DMS 273 (cell line): ENCODE measurements around the gene CFAP97D1.
"Not testable (repeated sequence)": the region's sequence is repeated elsewhere in the genome, so short reads cannot be mapped to it uniquely, and the experiment has no call there.

Experiments used
- DNase-seq: peaks from one replicate; lab custom pipeline; 2025; ENCODE audit not compliant: unreplicated experiment; lab: John Stamatoyannopoulos, UW

CFAP97D1 gene

GRCh38 chr17:43792668-43793067 lies 12.4 kb downstream of the CFAP97D1 start:
- DNase-seq, result not testable (repeated sequence)

DNA sequence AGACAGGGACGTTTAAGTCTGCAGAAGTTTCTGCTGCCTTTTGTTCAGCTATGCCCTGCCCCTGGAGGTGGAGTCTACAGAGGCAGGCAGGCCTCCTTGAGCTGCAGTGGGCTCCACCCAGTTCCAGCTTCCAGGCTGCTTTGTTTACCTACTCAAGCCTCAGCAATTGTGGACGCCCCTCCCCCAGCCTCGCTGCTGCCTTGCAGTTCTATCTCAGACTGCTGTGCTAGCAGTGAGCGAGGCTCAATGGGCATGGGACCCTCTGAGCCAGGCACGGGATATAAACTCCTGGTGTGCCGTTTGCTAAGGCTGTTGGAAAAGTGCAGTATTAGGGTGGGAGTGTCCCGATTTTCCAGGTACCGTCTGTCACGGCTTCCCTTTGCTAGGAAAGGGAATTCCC lies 17.8 kb downstream of the CFAP97D1 start:
- not testable (repeated sequence) for DNase-seq

DNA sequence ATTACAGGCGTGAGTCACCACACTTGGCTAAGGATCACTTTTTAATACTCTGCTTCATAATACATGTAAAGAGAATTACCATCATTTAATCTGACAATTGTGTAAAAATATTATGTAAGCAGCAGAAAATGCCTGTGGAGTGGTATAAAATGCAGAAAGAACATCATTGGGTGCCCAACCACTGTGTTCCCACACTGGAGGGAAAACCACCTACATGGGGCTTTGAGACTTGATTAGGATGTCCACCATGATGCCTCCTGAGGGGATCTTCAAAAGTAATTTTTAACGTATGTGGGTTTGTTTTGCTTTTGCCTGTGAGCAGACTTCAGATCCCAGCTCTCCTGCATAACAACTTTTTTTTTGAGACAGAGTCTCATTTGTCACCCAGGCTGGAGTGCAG lies 18.8 kb downstream of the CFAP97D1 start:
- no peak for DNase-seq

DNA sequence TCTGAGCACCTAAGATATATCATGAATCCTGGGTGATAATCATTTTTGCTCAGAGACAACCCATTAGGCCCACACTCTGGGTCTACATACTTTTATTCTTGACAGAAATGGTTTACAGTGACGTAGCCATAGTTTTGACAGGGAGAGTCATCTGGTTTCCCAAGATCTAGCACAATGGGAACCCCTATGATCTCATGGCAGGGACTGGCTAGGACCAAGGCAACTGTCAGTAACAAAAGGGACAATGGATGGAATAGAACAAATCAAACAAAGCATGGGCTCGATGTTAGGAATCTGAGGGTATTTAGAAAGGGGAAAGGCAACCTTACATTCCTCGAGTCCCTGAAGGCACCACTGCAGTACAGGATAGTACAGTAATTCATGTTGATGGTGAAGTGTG lies 20.5 kb downstream of the CFAP97D1 start:
- DNase-seq, result no peak

- no peak for DNase-seq
These were observed 21.6 kb downstream of the CFAP97D1 start for GRCh38 chr17:43801844-43802243.

DNA sequence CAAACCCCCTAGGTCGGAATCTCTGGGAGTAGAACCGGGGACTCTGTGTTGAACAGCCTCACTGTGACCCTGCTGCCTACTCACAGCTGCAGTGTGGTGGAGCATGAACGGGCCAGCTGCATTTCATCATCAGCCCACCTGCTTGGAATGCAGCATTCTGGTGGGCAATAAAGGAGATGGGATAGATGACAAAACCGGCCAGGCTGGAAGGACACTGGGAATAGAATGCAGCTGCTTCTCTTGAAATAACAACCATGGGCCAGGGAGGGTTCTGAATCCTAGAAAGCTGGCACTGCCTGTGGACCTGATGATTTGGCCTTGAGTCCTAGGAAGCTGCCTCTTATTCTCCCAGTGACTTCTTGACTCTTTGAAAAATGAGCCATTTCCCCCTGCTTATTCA lies 23.5 kb downstream of the CFAP97D1 start:
- no peak for DNase-seq

- DNase-seq, result no peak
These were observed 24.9 kb downstream of the CFAP97D1 start for GRCh38 chr17:43805117-43805516.

- no peak for DNase-seq
These were observed 27.8 kb downstream of the CFAP97D1 start for GRCh38 chr17:43808076-43808475.

- DNase-seq, result no peak
These were observed 28.9 kb downstream of the CFAP97D1 start for GRCh38 chr17:43809121-43809520.

DNA sequence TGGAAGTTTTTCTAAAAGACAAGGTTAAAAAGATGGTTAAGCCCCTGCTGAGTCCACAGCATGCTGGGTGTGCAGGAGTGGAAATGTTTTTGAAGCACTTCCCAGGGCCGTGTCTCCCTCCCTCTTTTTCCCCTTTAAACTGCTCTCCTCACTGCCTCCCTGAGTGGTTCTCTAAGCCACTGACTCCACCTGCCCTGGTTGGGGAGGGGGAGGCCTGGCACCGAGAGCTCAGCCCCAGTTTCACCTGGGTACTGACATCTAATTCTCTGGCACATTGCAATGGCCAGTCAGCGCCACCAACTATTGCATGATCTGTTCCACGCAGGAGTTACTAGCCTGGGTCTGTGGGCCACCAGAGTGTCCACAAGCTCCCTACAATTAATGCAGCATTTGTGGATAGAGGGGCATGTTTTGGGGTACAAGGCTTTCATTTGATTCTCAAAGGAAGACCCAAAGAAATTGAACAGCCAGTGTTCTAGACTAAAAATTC lies 30.0 kb downstream of the CFAP97D1 start:
- no peak for DNase-seq

GRCh38 chr17:43810823-43811222 lies 30.6 kb downstream of the CFAP97D1 start:
- no peak for DNase-seq

GRCh38 chr17:43812396-43813265 lies 32.4 kb downstream of the CFAP97D1 start:
- DNase-seq, result no peak

DNA sequence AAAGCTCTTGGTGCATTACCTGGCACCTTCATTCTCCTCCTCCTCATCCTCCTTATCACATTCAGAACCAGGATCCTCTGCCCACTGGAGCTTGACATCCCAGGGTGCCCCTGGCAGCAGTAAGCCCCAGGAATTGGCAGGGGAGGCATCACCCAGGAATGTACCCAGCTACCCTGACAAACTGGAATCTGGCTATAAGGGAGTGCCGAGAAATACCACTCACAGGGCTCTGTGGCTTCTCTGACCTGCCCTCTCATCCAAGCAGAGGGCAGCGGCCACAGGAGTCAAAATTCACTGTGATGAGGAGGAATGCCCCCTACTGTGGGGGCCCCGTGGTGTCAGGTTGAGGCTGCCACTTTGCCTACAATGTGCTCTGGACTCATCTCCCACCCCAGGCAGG lies 33.2 kb downstream of the CFAP97D1 start:
- no peak for DNase-seq

DNA sequence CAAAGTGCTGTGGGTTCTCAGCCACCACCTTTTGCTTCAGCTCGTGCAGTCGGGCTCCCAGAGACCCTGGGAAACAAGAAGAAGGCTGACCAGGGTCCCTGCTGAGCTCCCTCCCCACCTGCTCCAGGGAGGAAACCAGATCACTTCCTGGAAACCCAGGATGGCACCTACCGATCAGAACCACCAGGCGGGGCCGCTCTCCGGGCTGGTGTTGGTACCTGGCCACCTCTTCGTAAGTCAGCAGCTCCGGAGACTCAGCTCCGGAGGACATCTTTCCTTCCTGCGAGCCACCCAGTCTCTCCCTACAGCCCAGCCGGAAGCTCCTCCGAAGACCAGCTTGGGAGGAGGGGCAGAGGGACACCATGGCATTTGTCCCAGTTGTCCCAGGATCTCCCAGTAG lies 33.8 kb downstream of the CFAP97D1 start:
- DNase-seq, result no peak

DNA sequence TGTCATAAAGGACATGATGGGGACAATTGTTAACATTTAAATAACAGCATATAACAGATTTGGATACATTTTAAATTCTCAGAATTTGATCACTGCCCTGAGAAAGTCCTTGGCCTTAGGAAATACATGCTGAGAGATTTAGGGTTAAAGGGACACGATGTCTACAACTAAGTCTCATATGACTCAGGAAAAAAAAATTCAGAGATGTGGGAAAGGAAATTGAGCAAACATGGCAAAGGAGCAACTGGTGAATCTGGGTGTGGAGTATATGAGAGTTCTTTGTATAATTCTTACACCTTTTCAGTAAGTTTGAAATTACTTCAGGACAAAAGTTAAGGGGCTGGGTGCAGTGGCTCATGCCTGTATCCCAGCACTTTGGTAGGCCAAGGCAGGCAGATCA lies 34.5 kb downstream of the CFAP97D1 start:
- no peak for DNase-seq

- DNase-seq, result peak; percentile 34
These were observed 36.4 kb downstream of the CFAP97D1 start for GRCh38 chr17:43816336-43817320.

GRCh38 chr17:43817826-43818225 lies 37.6 kb downstream of the CFAP97D1 start:
- no peak for DNase-seq

DNA sequence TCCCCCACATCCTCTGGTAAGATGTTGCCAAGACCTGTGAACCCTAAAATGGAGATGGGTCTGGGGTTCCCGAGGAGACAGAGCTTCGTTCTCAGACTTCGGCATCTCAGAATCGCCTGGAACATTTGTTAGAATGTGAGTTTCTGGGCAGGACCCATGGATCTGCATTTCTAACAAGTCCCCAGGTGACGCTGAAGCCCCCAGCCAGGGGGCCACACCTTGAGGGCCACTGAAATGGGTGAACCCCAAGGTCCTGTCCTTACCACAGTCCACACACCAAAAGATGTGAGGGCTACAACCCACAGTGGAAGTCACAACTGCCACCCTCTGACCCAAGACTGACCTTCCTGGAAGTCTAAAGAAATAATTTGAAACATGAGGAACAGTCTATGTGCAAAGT lies 38.7 kb downstream of the CFAP97D1 start:
- DNase-seq, result no peak

- DNase-seq, result no peak
These were observed 40.5 kb downstream of the CFAP97D1 start for GRCh38 chr17:43820759-43821158.

DNA sequence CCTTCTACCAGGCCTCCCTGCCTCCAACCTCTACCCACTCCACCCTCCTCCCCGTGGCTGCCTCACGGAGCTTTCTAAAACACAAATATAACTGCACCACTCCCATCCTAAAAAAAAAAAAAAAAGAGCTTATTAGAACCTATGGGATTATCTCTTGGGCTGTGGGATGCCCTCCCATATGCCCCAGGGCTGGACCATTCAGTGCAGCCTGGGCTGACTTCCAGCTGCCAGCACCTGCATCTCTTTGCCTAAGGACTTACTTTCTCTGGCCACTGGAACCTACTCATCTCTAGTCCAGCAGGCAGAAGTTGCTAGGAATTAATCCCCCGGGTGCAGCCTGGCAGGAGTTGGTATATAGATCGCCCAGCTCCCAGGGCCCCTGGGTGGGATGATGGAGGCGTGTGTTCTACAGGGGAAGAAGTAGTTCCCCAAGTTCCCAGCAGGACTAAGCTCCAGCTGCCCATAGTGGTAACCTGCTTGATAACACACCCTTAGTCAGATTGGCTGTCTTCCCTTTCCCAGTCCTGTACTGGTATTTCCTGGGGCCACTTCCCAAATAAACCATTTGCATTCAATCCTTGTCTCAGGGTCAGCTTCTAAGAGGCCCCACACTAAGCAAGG lies 42.4 kb downstream of the CFAP97D1 start:
- peak; percentile 33 for DNase-seq
